Astrocyte (in vitro differentiated cells and primary cell): Measurements from ENCODE around the gene FBXO44.

ENCODE experiments used
- CTCF ChIP-seq: IDR thresholded peaks from 2 replicates; pipeline ENCODE4 v1.5.1; 2011; ENCODE audit warnings: low read depth, mild to moderate bottlenecking, inconsistent platforms, low read length, moderate library complexity; ENCODE audit not compliant: insufficient read depth
- EZH2 ChIP-seq: IDR thresholded peaks from 2 replicates; pipeline ENCODE4 v1.6.1; 2012; ENCODE audit warnings: mild to moderate bottlenecking, low read length, inconsistent platforms; ENCODE audit not compliant: insufficient read depth

- no peak for TF ChIP-seq CTCF
- no peak for TF ChIP-seq EZH2
Measured at GRCh38 chr1:11616766-11617165, 37.9 kb upstream of the FBXO44 start.
